HG02610 (cell line): ENCODE results near the gene GRID1.

Source experiments
- ATAC-seq: cut with Tn5 transposase; IDR thresholded peaks from one replicate; pipeline ENCODE4 v1.9.1; 2021; ENCODE audit warnings: mild to moderate bottlenecking, moderate library complexity; ENCODE audit not compliant: unreplicated experiment

The GRID1 gene

DNA sequence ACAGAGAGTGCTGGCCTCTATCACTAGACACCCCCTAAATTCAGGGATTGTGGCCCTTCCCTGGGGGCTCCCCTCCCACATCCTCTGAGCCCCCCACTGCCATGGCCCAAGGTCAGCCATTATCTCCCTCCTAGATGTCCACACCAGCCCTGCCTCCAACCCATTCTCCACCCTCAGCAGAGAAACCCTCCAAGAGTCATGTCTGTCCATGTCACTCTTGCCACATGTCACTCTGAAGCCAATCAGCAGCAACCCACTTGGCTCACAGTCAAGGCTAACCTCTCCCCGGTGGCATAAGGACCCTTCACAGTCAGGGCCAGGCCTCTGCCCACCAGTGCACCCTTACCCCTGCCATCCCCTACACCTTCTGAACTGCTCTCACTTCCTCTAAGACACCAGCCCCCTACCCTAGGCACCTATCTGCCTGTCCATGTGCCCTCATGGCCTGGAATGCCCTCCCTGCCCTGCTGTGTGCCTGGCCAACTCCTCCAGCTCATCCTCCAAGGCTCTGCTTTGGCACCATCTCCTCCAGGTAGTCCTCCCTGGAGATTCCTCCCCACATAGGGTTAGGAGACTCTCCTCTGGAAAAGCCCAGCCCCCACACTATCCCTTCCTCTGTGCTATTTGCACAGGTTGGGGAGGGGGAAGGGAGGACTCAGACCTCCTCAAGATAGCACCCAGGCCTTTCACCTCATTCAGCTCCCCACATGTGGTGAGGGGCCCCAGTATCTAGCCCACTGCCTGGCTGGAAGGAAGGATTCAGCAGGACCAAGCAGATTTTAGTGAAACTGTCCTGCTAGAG, 83.7 kb downstream of the GRID1 start:
- no peak for ATAC-seq

DNA sequence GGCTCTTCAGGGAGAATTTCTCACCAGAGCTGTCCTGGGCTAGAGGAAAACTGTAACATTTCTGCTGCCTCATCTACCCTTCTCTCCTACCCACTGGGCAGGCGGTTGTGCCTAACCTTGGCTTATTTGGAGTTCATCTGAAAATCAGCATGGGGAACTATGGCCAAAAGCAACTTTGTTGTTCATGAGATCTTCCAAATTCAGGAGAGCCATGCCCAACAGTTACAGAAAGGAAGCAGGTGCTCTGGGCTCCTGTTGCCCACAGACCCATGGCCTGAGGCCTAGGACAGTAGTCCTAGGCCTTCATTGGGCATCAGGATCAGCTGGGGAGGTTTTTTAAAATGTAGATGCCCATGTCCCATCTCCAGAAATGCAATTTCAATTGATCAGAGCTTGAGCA, 85.2 kb downstream of the GRID1 start:
- ATAC-seq, result no peak

DNA sequence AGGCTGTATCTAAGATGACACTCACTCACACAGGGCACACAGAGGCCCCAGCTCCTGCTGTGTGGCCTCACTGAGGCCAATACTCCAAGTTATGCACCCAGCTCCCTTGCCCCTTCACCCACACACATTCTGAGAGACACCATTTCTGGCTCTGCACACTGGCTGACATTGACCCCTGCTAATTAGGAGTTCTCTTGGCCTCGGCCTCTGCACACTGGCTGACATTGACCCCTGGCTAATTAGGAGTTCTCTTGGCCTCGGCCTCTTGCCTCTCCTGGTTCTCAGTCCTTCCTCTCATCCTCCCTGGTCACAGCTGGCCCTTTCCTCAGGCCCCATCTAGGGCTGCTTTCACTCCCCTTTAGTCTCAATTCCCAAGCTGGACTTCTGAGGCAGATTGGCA, 97.3 kb downstream of the GRID1 start:
- ATAC-seq, result no peak

DNA sequence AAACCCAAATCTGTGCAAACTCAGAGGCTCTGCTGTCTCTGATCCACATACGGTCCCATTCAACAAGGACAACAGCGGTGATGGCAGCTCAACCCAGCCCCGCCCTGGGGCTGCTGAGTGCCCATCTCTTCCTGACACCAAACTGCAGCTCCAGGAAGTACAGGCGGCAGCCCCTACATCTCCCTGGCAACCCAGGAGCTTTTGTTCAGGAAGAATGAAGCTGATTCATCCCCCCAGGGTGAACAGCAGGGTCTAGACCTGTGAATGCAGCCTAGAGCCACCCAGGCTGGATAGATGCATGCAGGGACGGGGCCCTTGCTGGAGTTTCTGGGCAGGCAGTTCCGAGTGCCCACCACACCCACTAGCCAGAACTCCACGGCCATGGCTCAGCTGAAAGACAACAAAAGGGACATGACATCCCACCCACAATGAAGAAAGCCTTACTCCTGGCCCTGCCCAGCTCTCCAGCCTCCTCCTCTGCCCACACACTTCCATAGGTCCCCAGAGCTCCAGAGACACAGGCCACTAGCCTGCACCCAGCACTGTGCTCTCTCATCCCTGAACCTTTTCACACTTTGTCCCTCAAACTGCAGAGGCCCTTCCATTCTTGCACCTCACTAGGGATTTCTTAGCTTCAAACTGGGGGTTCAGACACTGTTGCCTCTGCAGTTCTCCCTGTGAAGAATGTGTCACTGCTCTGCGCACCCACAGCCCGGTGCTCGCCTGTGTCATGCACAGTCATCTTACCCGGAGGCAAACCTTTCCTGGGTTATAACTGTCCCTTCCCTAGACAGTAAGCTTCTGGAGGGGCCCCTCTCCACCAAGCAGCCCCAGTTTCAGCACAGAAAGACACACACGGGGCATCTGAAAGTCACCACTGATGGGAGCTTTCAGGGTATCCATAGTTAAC, 99.1 kb downstream of the GRID1 start:
- no peak for ATAC-seq

DNA sequence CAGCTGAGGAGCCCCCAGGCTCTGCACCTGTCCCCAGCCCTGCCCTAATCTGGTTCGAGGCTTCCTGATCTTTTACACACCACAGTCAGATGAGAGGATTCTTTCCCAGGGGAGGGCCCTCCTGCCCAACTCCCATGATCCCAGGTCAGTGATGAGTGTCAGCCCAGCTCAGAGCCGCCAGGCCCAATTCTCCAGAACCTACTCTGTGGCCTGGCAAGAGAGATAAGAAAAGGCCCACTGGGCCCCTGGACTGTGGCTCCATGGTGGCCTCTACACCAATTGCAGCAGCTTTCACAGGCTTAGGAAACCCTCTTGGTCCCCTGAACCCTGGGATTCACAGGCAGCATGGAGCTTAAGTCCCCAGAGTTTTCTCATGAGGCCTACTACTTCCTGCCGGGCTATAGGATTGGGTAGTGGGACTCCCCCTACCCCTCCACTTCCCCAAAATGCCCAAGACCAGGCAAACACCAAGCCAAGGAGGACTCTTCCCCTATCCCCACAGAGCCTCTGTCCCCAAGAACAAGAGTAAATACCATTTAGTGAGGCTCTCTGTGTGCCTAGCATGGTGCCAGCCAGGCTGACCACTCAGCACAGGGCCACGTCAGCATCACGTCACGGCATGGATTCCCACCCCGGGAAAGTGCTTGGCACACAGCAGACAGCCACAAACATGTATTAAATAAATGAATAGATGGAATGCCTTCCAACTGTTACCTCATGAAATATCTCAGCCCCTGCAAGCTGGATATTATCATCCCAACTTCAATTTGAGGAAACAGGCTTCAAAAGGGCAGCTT, 100.0 kb downstream of the GRID1 start:
- ATAC-seq, result no peak

DNA sequence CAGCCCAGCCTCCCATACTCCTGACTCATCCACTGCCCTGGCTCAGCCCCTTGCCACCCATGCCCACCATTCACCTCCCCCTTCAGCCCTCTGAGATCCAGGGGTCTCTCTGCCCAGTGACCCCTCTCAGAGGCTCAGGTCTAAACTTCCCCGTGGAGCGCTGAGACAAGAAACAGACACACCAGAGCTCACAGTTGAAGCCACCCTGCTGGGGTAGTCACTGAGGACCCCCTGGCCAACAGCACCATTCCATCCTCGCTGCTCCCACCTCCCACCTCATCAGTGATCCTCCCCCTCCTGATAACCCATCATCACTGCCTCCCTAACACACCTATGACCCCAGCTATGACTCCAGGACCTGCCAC, 100.7 kb downstream of the GRID1 start:
- ATAC-seq, result no peak

DNA sequence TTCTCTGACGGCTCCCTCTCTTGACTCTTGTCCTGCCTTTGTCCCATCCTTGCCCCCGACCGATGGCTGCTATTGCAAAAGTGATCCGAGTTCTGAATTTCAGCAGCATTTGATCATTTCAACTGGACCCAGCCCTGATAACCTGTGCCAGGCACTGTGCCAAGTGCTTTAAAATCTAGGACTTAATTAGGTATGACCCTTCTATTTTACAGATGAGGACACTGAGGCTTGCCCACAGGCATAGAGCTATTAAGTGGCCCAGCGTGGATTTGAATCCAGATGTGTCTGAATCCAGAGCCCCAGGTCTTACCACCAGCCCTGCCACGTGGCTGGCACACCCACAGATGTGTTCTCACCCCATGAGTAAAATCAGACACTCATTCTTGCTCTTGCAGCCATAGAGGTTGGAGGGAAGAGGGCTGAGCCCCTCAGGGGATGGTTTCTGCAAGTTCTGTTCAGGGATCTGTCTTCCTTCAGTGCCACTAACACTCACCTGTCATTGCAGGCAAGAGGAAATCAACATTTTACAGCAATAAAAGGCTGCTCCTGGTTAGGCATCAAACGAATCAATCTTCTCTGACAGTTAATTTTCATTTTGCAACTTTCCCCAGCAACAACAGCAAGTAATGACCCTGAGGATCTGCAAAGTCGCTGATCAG, 101.2 kb downstream of the GRID1 start:
- ATAC-seq, result no peak

DNA sequence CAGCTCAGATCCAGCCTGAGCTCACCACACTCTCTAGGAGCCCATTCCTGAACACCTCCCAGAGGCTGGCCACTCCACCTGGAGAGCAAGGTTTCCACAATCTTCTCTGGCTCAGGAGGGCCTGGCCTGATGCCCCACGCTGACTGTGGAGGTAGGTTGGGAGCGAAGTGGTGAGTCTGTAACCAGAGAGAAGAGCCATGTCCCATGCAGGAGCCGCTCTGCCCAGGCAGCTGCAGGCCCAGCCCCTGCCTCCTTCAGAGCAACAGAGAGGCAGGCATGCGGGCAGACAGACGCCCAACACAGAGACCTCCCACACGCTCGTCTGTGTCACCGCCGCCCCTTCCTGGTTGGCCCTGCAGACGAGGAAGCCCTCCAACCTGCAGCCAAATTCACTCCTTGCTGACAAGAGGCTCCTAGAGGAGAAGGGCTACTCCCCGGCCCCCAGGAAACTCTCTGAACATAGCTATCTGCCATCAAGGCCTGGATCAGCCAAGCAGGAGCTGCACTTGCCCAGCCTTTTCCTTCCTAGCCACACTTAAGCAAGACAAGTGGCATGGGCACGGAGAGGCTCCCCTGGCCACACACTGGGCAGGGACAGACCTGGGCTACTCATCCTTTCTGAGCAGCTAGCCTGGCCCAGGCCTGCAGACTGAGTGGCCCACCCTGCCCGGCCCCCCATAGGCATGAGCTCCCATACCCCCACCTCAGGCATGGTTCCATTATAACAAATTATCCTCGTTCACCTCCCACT, 101.9 kb downstream of the GRID1 start:
- ATAC-seq, result no peak

DNA sequence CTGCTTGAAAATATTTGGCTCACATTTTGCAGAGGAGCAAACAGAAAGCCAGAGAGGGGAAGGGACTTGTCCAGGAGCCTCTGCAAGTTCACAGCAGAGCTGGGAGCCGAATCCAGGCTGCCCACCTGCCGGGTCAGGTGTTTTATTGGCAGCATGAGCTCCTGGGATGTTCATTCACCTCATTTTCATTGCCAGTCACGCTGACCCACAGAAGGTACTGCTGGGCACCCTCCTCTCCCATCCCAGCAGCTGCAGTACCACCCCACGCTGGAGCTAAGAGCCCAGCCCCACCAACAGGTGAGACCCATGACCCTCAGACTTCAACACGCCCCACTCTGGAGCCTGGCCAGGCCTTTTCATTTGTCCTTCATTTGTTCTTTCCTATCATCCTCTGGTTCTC, 102.7 kb downstream of the GRID1 start:
- ATAC-seq, result no peak

DNA sequence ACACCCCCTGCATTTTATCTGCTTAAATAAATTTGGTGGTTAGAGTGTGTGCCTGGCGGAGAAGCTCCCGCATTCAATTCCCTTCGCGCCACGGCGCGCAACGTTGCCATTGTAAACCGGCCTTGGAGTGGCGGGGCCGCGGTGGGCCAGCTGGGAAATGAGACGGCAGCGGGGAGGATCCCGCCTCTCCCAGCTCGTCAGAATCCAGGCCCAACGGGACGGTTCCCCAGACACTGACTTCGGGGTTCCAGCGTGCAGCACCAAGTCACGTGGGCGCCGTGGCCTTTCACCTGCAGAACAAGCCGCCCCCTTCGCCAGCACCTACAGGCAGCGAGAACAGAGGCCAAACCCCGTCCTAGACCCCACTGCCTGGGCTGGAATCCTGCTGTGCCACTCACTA, 103.4 kb downstream of the GRID1 start:
- no peak for ATAC-seq

DNA sequence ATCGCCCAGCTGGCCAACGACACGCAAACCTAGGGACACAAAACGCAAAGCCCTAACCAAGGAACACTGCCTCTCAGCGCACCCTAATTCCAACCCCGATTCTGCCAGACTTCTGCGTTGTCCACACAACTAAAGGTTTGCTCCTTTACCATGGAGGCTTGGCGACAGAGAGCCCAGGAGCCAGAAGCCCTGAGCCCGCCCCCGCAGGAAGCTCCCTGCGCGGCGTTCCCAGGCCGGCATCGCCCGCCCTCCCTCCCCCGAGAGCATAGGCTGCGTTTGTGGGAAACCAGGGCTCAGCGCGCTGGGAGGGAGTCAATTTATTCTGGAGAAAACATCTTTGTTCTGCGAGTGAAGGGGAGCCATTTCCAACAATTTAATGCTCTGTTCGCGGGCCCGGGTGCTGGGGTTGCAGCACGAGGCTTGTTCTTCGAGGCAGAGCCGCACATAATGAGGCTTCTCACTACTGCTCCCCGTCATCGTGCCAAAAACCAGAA, 103.9 kb downstream of the GRID1 start:
- no peak for ATAC-seq

DNA sequence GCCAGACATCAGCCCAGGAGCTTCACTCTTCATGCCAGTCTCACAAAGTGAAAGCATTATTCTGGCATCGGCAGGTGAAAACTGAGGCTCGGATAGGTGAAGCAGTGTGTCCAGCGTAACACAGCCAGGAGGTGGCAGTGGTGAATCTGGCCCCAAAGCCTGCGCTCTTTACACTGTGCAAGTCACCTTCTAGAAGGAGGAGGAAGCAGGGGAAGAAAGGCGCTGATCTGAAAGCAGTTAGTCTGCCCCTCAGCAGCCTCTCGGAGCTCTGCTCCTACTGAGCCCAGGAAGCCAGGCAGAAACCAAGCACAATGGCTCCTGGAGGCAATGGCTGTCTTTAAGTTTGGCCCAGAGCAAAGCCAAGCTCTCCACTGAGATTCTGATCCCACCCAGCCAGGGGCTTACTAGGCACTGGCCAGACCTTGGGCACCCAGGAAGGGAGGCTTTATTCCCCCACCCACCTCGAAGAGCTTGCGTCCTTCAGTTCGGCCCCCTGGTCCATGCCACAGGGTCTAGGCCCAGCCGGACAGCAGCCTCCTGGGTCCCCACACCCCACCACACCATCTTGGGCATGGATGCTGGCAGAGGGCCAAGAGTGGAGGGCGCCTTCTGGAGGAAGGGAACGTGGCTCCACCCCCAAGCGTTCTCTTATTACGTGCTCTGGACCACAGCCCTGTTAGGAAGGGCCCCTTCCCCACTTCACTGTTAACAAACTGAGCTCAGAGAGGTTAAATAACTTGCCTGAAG, 104.5 kb downstream of the GRID1 start:
- ATAC-seq, result peak; percentile 56

DNA sequence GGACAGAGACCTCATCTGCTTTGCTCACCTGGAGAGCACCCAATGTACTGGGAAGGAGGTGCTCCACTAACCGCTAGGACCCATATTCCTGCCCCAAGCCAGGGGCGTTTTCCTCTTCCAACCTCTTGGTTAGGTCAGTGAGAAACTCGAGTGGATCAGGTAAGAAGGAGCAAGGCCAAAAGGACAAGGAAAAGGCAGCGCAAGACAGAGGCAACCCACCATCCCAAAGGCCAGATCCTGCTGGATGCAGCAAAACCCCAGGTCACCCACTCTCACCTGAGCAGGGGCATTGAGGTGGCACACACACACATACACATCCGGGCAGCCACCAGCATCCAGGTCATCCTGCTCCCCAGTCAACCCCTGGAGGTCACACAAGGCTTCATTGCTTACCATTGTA, 105.1 kb downstream of the GRID1 start:
- no peak for ATAC-seq

DNA sequence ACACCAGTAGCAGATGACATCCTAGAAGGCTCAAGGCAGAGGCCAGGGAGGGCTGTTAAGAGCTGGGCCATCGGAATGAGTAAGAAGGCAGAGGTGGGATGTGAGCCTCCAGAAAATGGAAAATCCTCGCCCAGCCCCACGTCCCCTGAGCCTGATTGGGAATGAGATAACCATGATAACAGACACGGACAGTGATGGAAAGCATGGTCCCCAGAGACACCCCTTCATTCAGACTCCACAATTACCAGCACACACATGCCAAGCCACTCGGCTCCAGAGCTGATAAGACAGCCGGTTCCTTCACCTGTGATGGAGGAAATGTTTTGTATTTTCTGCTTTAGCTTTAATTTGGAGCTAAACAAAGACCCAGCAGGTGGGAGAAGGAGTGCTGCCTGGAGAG, 106.0 kb downstream of the GRID1 start:
- ATAC-seq, result no peak

DNA sequence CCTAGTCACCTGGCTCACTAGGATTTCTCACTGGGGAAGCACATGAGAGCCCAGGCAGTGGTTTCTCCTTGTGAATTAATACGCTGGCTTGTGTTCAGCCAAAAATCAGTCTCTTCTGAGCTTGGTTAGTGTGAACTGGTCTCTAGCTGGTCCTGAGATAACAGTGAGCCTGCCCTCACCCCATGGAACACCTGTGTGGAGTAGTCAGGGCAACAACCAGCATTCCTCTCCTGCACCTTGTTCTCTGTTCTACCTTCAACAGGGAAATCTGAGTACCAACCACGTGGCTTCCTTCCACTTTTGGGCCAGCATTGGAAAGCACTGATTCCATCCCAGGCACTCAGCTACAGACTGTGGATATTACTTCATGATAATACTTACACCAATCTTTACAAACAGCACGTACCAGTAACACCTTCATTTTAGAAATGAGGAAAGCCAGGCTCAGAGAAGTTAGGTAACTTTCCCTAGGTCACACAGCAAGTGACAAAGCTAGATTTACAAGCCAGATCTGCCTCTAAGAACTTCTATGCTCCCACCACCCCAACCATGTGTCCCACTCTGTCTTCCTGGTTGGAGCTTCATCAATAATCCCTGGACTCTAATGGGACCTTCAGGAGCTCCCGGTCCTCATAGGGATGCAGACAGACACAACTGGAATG, 106.6 kb downstream of the GRID1 start:
- ATAC-seq, result no peak

DNA sequence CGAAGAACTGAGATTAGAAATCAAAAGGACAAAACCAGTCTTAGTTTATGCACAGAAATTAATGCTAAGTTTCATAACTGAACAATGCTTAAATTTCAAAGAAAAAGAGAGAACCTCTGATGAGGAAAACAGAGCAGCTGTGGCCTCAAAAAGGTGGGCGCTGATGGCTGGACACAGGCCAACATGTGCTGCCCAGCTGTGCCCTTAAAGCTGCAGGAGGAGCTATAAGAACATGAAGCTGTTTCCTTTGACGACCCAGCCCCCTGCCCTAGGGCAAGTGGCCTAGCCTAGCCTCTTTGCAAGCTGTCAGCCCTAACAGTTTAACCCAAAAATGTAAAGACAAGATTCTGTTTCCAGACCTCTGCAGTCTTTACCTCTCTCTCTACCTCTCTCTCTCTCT, 107.7 kb downstream of the GRID1 start:
- no peak for ATAC-seq

DNA sequence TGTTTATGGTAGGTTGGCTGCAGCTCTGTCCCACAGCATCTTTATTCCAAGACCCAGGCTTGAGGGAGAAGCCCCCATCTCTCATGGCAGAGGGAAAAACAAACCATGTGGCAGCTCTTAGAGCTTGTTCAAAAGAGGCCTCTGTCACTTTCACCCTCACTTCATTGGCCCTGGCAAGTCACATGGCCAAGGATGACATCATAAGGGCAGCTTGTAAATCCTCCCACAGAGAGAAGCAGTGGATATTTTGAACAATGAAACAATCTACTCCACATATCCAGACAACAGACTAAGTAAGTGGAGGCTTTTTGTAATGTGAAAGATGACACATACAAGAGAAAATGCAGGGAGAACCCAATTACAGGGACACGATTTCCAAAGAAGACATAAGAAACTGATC, 108.1 kb downstream of the GRID1 start:
- ATAC-seq, result no peak

DNA sequence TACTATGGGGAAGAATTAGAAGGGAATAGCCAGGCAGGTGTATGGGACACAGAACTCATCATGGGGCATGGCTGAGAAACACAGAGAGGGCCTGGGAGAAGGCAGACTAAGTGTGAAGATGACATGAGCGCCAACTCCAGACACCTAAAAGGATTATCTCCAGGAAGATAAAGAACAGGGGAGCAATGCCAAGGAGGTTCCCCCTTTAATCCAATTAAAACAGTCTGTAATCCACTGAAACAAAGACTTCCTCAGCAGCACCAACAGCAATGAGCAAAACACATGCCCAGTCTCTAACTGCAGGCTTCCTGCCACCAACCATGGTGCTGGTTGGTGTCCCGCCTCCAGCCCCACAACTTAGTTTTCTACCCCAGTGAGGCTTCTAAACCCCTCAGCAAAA, 108.9 kb downstream of the GRID1 start:
- no peak for ATAC-seq
